Testis (tissue), 3 donors: Measurements from ENCODE around the gene ELF2. TPM values are rescaled to one million over a fixed set of nuclear protein-coding genes. Genes with fewer than 3 reads are reported as not detected.
A peak's percentile ranks its signal among the peaks of the same experiment; 100 is the strongest.

Experiments
- DNase-seq: peaks from one replicate; pipeline ENCODE4 v3.0.0-alpha.2; 2019
- H3K27ac ChIP-seq, 2 donors: fragments of 200-600 bp; sonication (generic); one replicate each; pipeline ENCODE4 v1.5.1; 2019
- H3K27me3 ChIP-seq: fragments of 200-600 bp; sonication (generic); one replicate; pipeline ENCODE4 v1.5.1; 2019
- H3K36me3 ChIP-seq: fragments of 200-600 bp; sonication (generic); one replicate; pipeline ENCODE4 v1.5.1; 2017; ENCODE audit warnings: low read depth; ENCODE audit errors: missing control alignments
- H3K4me1 ChIP-seq: fragments of 200-600 bp; sonication (generic); one replicate; pipeline ENCODE4 v1.5.1; 2019
- H3K4me3 ChIP-seq, 2 donors: fragments of 200-600 bp; sonication (generic); one replicate each; pipeline ENCODE4 v1.5.1; 2017 to 2019
- H3K9me3 ChIP-seq: fragments of 200-600 bp; sonication (generic); one replicate; pipeline ENCODE4 v1.5.1; 2017
- POLR2A ChIP-seq: fragments of 450-650 bp; IDR thresholded peaks from one replicate; pipeline ENCODE4 v1.6.1; 2017; ENCODE audit warnings: antibody characterized with exemption, mild to moderate bottlenecking, moderate library complexity
- WGBS, 2 donors: methylation state at CpG; one replicate each; pipeline ENCODE4 v1.1.5; 2018; 5-methylcytosine and 5-hydroxymethylcytosine counted together
- intact Hi-C: fragments of 100-400 bp; cut with DNase I; formaldehyde crosslinking; loops from one replicate; pipeline ENCODE4 v1.15.1; 2023; ENCODE audit warnings: low total_unique reads
- polyA plus RNA-seq: library from polyadenylated mRNA; stranded (reverse); fragments of 350-450 nt; fragmentation: Illumina TruSeq; extraction: RNeasy Lipid Tissue Mini Kit (QIAGEN cat#74804); gene quantifications from one replicate; pipeline ENCODE4 v1.2.3, GENCODE V29; 2014; ENCODE audit warnings: low read depth, low replicate concordance; ENCODE audit not compliant: insufficient read depth
- total RNA-seq, 2 donors: library from RNA; depleted of rRNA; stranded (reverse); fragments of >200 nt; gene quantifications; one replicate each; pipeline ENCODE4 v1.2.3, GENCODE V29; 2016
- TF ChIP-seq, protein P1 (sequence below), 3 experiments: fragments of 450-650 bp in 2 of 3; fragments of 200-600 bp in 1 of 3; sonication (generic) in 1 of 3; IDR thresholded peaks; one replicate each; pipeline ENCODE4 v1.5.1; 2016 to 2019; ENCODE audit warnings: antibody characterized with exemption in 3 of 3, mild to moderate bottlenecking in 2 of 3, moderate library complexity in 1 of 3

Gene ELF2
- total and polyA plus RNA-seq, 3 donors from 2014 or later: 52.0 to 72.6 (median 53.6) TPM

DNA sequence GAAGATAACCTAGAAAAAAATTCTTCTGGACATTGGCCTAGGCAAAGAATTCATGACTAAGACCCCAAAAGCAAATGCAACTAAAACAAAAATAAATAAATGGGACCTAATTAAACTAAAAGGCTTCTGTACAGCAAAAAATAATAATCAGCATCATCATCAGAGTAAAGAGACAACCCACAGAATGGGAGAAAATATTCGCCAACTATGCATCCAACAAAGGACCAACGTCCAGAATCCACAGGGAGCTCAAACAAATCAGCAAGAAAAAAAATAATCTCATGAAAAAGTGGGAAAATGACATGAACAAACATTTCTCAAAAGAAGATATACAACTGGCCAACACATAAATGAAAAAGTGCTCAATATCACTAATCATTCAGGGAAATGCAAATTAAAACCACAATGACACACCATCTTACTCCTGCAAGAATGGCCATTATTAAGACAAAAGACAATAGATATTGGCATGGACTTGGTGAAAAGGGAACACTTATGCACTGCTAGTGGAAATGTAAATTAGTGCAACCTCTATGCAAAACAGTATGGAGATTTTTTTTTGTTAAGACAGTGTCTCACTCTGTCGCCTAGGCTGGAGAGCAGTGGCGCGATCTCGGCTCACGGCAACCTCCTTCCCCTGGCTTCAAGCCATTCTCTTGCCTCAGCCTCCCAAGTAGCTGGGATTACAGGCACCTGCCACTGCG is 29.9 kb downstream of the ELF2 start:
- 95 to 96% methylated on average over 8 of the region's 8 CpGs for WGBS, 2 donors

DNA sequence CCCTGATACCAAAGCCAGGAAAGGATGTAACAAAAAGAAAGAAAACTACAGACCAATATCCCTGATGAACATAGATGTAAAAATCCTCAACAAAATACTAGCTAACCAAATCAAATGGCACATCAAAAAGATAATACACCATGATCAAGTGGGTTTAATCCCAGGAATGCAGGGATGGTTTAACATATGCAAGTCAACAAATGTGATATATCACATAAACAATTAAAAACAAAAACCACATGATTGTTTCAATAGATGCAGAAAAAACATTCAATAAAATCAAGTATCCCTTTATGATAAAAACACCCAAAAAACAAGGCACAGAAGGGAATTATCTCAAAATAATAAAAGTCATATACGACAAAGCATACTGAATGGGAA is 31.5 kb downstream of the ELF2 start:
- TF ChIP-seq POLR2A: no peak
- TF ChIP-seq, protein P1, sequence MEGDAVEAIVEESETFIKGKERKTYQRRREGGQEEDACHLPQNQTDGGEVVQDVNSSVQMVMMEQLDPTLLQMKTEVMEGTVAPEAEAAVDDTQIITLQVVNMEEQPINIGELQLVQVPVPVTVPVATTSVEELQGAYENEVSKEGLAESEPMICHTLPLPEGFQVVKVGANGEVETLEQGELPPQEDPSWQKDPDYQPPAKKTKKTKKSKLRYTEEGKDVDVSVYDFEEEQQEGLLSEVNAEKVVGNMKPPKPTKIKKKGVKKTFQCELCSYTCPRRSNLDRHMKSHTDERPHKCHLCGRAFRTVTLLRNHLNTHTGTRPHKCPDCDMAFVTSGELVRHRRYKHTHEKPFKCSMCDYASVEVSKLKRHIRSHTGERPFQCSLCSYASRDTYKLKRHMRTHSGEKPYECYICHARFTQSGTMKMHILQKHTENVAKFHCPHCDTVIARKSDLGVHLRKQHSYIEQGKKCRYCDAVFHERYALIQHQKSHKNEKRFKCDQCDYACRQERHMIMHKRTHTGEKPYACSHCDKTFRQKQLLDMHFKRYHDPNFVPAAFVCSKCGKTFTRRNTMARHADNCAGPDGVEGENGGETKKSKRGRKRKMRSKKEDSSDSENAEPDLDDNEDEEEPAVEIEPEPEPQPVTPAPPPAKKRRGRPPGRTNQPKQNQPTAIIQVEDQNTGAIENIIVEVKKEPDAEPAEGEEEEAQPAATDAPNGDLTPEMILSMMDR (IDR thresholded peaks at IDR 0.05): no peak
- intact Hi-C loops: no loop called here
- Histone ChIP-seq H3K4me1 (peaks cover 25% of the 10 kb centered on the region), H3K27ac (no peak overlapping the region), H3K36me3 (no peaks in the 10 kb centered on the region), H3K9me3 (no peaks in the 10 kb centered on the region), H3K27me3 (no peaks in the 10 kb centered on the region), H3K4me3 (no peak overlapping the region)
- WGBS, 2 donors: 94 to 100% methylated on average over 1 of the region's 1 CpG
- DNase-seq: no peak

More for the DNA sequence above, 29.9 kb downstream of the ELF2 start:
- H3K4me1 ChIP-seq: peaks cover 20% of the 10 kb centered on the region
- no peak overlapping the region for H3K27ac ChIP-seq
- no peaks in the 10 kb centered on the region for H3K36me3 ChIP-seq
- no peaks in the 10 kb centered on the region for H3K27me3 ChIP-seq
- no peaks in the 10 kb centered on the region for H3K9me3 ChIP-seq
- no peak for TF ChIP-seq POLR2A
- TF ChIP-seq, protein P1 (IDR thresholded peaks at IDR 0.05): no peak
- no peak overlapping the region for H3K4me3 ChIP-seq
- no peak for DNase-seq
- intact Hi-C loops: no loop called here

DNA sequence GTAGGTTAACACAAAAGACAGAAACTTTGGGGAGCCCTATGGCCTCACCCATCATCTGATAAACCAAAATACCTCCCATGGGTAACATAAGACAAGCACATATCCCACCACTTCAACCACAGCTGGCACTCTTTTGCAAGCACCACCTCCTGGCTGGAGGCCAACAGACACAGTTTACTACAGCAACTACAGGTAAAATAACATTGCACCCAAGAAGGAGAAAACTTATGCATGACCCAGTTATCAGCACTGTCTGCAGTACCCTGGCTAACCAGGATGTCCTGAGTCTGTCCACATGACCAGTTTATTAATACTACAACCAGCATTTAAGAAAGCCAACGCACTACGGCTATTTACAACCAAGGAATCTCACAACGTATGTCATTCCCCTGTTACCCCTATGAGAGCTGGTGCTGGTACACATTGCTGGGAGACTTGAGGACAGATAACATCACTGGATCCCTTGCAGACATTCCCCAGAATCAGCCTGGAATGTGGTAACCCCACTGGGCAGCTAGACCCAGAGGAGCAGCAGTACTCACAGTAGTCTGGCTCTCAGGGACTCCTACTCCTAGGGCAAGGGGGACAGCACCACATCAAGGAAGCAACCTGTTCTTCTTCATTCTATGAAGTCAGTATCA is 32.0 kb downstream of the ELF2 start:
- Histone ChIP-seq H3K4me1 (peaks cover 25% of the 10 kb centered on the region), H3K27me3 (no peaks in the 10 kb centered on the region), H3K36me3 (no peaks in the 10 kb centered on the region), H3K9me3 (no peaks in the 10 kb centered on the region), H3K4me3 (no peak overlapping the region), H3K27ac (no peak overlapping the region)
- TF ChIP-seq, protein P1 (IDR thresholded peaks at IDR 0.05): no peak
- no peak for TF ChIP-seq POLR2A
- 74 to 97% methylated on average over 3 of the region's 3 CpGs for WGBS, 2 donors
- intact Hi-C loops: no loop called here
- no peak for DNase-seq

- 70 to 84% methylated on average over 7 of the region's 7 CpGs for WGBS, 2 donors
- H3K9me3 ChIP-seq: no peaks in the 10 kb centered on the region
- peaks cover 25% of the 10 kb centered on the region for H3K4me1 ChIP-seq
- no peak overlapping the region for H3K4me3 ChIP-seq
- TF ChIP-seq, protein P1 (IDR thresholded peaks at IDR 0.05): no peak
- no peak for TF ChIP-seq POLR2A
- no peaks in the 10 kb centered on the region for H3K27me3 ChIP-seq
- peak; percentile 74 for DNase-seq
- intact Hi-C loops: no loop called here
- no peak overlapping the region for H3K27ac ChIP-seq
- no peaks in the 10 kb centered on the region for H3K36me3 ChIP-seq
These were observed 32.7 kb downstream of the ELF2 start for GRCh38 chr4:139144161-139144859.
